GM03348 (cell line): ENCODE data around the gene PARP1.

Experiments
- DNase-seq: peaks from one replicate; pipeline ENCODE4 v3.0.0; 2012; ENCODE audit warnings: low spot score

Gene PARP1

GRCh38 chr1:226405411-226405988 is 2.4 kb downstream of the PARP1 start:
- no peak for DNase-seq

GRCh38 chr1:226404904-226405222 is 3.0 kb downstream of the PARP1 start:
- DNase-seq, result no peak

- peak; percentile 33 for DNase-seq
Measured at GRCh38 chr1:226404063-226404903, 3.6 kb downstream of the PARP1 start.

GRCh38 chr1:226403201-226404034 is 4.5 kb downstream of the PARP1 start:
- peak; percentile 53 for DNase-seq

GRCh38 chr1:226402739-226403165 is 5.1 kb downstream of the PARP1 start:
- no peak for DNase-seq

- no peak for DNase-seq
Measured at GRCh38 chr1:226401355-226402303, 6.3 kb downstream of the PARP1 start.

- DNase-seq, result no peak
Measured at GRCh38 chr1:226400519-226401354, 7.2 kb downstream of the PARP1 start.

- DNase-seq, result no peak
Measured at GRCh38 chr1:226397955-226398636, 9.8 kb downstream of the PARP1 start.

GRCh38 chr1:226397011-226397926 is 10.6 kb downstream of the PARP1 start:
- DNase-seq, result no peak

- no peak for DNase-seq
Measured at GRCh38 chr1:226395753-226396152, 12.1 kb downstream of the PARP1 start.

GRCh38 chr1:226394462-226394861 is 13.4 kb downstream of the PARP1 start:
- no peak for DNase-seq

GRCh38 chr1:226390681-226391080 is 17.2 kb downstream of the PARP1 start:
- DNase-seq, result no peak

GRCh38 chr1:226388131-226388530 is 19.8 kb downstream of the PARP1 start:
- no peak for DNase-seq

- DNase-seq, result no peak
Measured at GRCh38 chr1:226384717-226385116, 23.2 kb downstream of the PARP1 start.

GRCh38 chr1:226384040-226384439 is 23.9 kb downstream of the PARP1 start:
- DNase-seq, result no peak

GRCh38 chr1:226382030-226382429 is 25.9 kb downstream of the PARP1 start:
- DNase-seq, result no peak

GRCh38 chr1:226381226-226381998 is 26.5 kb downstream of the PARP1 start:
- no peak for DNase-seq

GRCh38 chr1:226378071-226378470 is 29.8 kb downstream of the PARP1 start:
- DNase-seq, result no peak
